CMK (cell line): ENCODE results near the gene OR2T8.

Experiments
- DNase-seq: peaks from one replicate; pipeline ENCODE4 v3.0.0-alpha.2; 2010; ENCODE audit warnings: low read depth

OR2T8 gene

GRCh38 chr1:247962911-247963588, 43.0 kb downstream of the OR2T8 start:
- peak; percentile 36 for DNase-seq

- DNase-seq: no peak
These were observed 44.9 kb downstream of the OR2T8 start, which contains the start of gene OR2AK2 for GRCh38 chr1:247964933-247965332. OR2AK2 (plus strand) TSS chr1:247965233; CDS start chr1:247965377, 144 bp downstream.

GRCh38 chr1:247966532-247967204, 46.6 kb downstream of the OR2T8 start:
- no peak for DNase-seq
